Activated CD4-positive, alpha-beta T cell treated with anti-CD3 and anti-CD28 coated beads, Interleukin-2, amount 50 U/mL, for 24 hours (primary cell): Measurements from ENCODE around the gene SGO2.
"Not testable (repeated sequence)": the region's sequence is repeated elsewhere in the genome, so short reads cannot be mapped to it uniquely, and the experiment has no call there.

ENCODE experiments used
- DNase-seq, 2 donors: peaks; one replicate each; pipeline ENCODE4 v3.0.0-alpha.2; 2020; ENCODE audit warnings: low read depth in 1 of 2, low spot score in 1 of 2

SGO2 gene

GRCh38 chr2:200618590-200619021, 92.6 kb downstream of the SGO2 start:
- no peak for DNase-seq

GRCh38 chr2:200619279-200619678, 93.3 kb downstream of the SGO2 start:
- no peak for DNase-seq

GRCh38 chr2:200620606-200621390, 94.8 kb downstream of the SGO2 start:
- no peak for DNase-seq

- no peak for DNase-seq
Observed at GRCh38 chr2:200622106-200622505, 96.1 kb downstream of the SGO2 start.

GRCh38 chr2:200624026-200624425, 98.0 kb downstream of the SGO2 start:
- DNase-seq: no peak

- no peak for DNase-seq
Observed at GRCh38 chr2:200624658-200625057, 98.7 kb downstream of the SGO2 start.

GRCh38 chr2:200625282-200625681, 99.3 kb downstream of the SGO2 start:
- no peak for DNase-seq

GRCh38 chr2:200625958-200626363, 100.0 kb downstream of the SGO2 start:
- no peak for DNase-seq

GRCh38 chr2:200627110-200627770, 101.2 kb downstream of the SGO2 start:
- DNase-seq: no peak

GRCh38 chr2:200628461-200628860, 102.5 kb downstream of the SGO2 start:
- not testable (repeated sequence) for DNase-seq

- no peak for DNase-seq
Observed at GRCh38 chr2:200631287-200631686, 105.3 kb downstream of the SGO2 start.
